Astrocyte (in vitro differentiated cells and primary cell): ENCODE results near the gene TTC33. TPM values are rescaled to one million over a fixed set of nuclear protein-coding genes. Genes with fewer than 3 reads are reported as not detected.
A peak's percentile ranks its signal among the peaks of the same experiment; 100 is the strongest.

ENCODE experiments used
- DNase-seq: peaks from one replicate; pipeline ENCODE4 v3.0.0-alpha.2; 2010; ENCODE audit warnings: low read depth
- FAIRE-seq: peaks from 2 replicates; lab custom pipeline; 2011; peaks lifted over from hg19 to GRCh38; lab: Jason Lieb, UNC
- H2AFZ ChIP-seq: 2 replicates; pipeline ENCODE4 v1.6.0; 2012; ENCODE audit warnings: low read depth, low read length, inconsistent platforms
- H3K27ac ChIP-seq: 2 replicates; pipeline ENCODE4 v1.5.1; 2011; ENCODE audit warnings: low read depth, low read length, inconsistent platforms
- H3K27me3 ChIP-seq: 2 replicates; pipeline ENCODE4 v1.6.0; 2011; ENCODE audit warnings: low read length, inconsistent platforms; ENCODE audit not compliant: insufficient read depth
- H3K36me3 ChIP-seq: 2 replicates; pipeline ENCODE4 v1.5.1; 2011; ENCODE audit warnings: low read length, inconsistent platforms; ENCODE audit not compliant: insufficient read depth
- H3K4me1 ChIP-seq: 2 replicates; pipeline ENCODE4 v1.5.1; 2011; ENCODE audit warnings: low read length, inconsistent platforms; ENCODE audit not compliant: insufficient read depth
- H3K4me2 ChIP-seq: 2 replicates; pipeline ENCODE4 v1.6.0; 2012; ENCODE audit warnings: low read length, inconsistent platforms
- H3K4me3 ChIP-seq: 2 replicates; pipeline ENCODE4 v1.5.1; 2011; ENCODE audit warnings: low read depth, mild to moderate bottlenecking, low read length, inconsistent platforms; ENCODE audit not compliant: insufficient read depth
- H3K79me2 ChIP-seq: 2 replicates; pipeline ENCODE4 v1.6.0; 2012; ENCODE audit warnings: mild to moderate bottlenecking, low read length, inconsistent platforms; ENCODE audit not compliant: insufficient read depth
- H3K9ac ChIP-seq: 2 replicates; pipeline ENCODE4 v1.6.0; 2012; ENCODE audit warnings: mild to moderate bottlenecking, low read length, inconsistent platforms
- H3K9me3 ChIP-seq: 2 replicates; pipeline ENCODE4 v1.5.1; 2012; ENCODE audit warnings: low read depth, mild to moderate bottlenecking, low read length, inconsistent platforms; ENCODE audit not compliant: insufficient read depth
- H4K20me1 ChIP-seq: 2 replicates; pipeline ENCODE4 v1.6.0; 2012; ENCODE audit warnings: low read length, inconsistent platforms; ENCODE audit not compliant: insufficient read depth
- H3K27ac Mint-ChIP-seq: one replicate; pipeline ENCODE4 v1.8.0; 2021; ENCODE audit warnings: mild to moderate bottlenecking, mixed read lengths; ENCODE audit not compliant: unreplicated experiment
- H3K27me3 Mint-ChIP-seq: one replicate; pipeline ENCODE4 v1.8.0; 2021; ENCODE audit warnings: low read depth, mixed read lengths; ENCODE audit not compliant: unreplicated experiment
- H3K36me3 Mint-ChIP-seq: one replicate; pipeline ENCODE4 v1.8.0; 2021; ENCODE audit warnings: low read depth, mixed read lengths; ENCODE audit not compliant: unreplicated experiment
- H3K4me1 Mint-ChIP-seq: one replicate; pipeline ENCODE4 v1.8.0; 2021; ENCODE audit warnings: low read depth, mixed read lengths; ENCODE audit not compliant: unreplicated experiment
- H3K4me3 Mint-ChIP-seq: one replicate; pipeline ENCODE4 v1.8.0; 2021; ENCODE audit warnings: mild to moderate bottlenecking, moderate library complexity, mixed read lengths; ENCODE audit not compliant: unreplicated experiment
- H3K9me3 Mint-ChIP-seq: one replicate; pipeline ENCODE4 v1.8.0; 2021; ENCODE audit warnings: mild to moderate bottlenecking, mixed read lengths; ENCODE audit not compliant: unreplicated experiment
- CTCF ChIP-seq: IDR thresholded peaks from 2 replicates; pipeline ENCODE4 v1.5.1; 2011; ENCODE audit warnings: low read depth, mild to moderate bottlenecking, inconsistent platforms, low read length, moderate library complexity; ENCODE audit not compliant: insufficient read depth
- EZH2 ChIP-seq: IDR thresholded peaks from 2 replicates; pipeline ENCODE4 v1.6.1; 2012; ENCODE audit warnings: mild to moderate bottlenecking, low read length, inconsistent platforms; ENCODE audit not compliant: insufficient read depth
- total RNA-seq: library from RNA; stranded (reverse); gene quantifications from 2 replicates; pipeline ENCODE4 v1.2.1, GENCODE V29; 2021

TTC33 gene
- total RNA-seq, 1 donor from 2014 or later: 13.3 TPM

- no peak for FAIRE-seq
- no peak for DNase-seq
- no peak overlapping the region for H3K4me3 Mint-ChIP-seq
- TF ChIP-seq CTCF (no peak), EZH2 (no peak)
- Histone ChIP-seq H3K4me2 (peak overlapping the region; percentile 46), H3K4me1 (no peaks in the 10 kb centered on the region), H3K27me3 (no peaks in the 10 kb centered on the region), H4K20me1 (no peaks in the 10 kb centered on the region), H3K36me3 (no peaks in the 10 kb centered on the region), H3K9me3 (no peaks in the 10 kb centered on the region), H3K4me3 (no peak overlapping the region), H3K27ac (no peak overlapping the region), H3K9ac (no peak overlapping the region), H3K79me2 (no peaks in the 10 kb centered on the region), H2AFZ (no peak overlapping the region)
- H3K36me3 Mint-ChIP-seq: no peaks in the 10 kb centered on the region
- H3K9me3 Mint-ChIP-seq: peaks cover 3% of the 10 kb centered on the region
- H3K27ac Mint-ChIP-seq: no peak overlapping the region
- no peaks in the 10 kb centered on the region for H3K4me1 Mint-ChIP-seq
- H3K27me3 Mint-ChIP-seq: no peaks in the 10 kb centered on the region
These were observed 291.2 kb downstream of the TTC33 start for GRCh38 chr5:40464511-40464910.

Other genes starting within 250 kb of the TTC33 start
- 4.8 and 8.6 TPM in 2 replicates for gene PTGER4, start 76.0 kb downstream of the TTC33 start, total RNA-seq
- 65.6 and 70.3 TPM in 2 replicates for gene PRKAA1, start 42.4 kb upstream of the TTC33 start, total RNA-seq
- gene RPL37, start 79.3 kb upstream of the TTC33 start, total RNA-seq: 981 and 1,090 TPM in 2 replicates
- 0.96 and 1.0 TPM in 2 replicates for gene CARD6, start 85.4 kb upstream of the TTC33 start, total RNA-seq
- gene C7, start 153.5 kb upstream of the TTC33 start, total RNA-seq: 0.66 TPM in 1 of 2 replicates, not detected in the other